Ovary (tissue), 3 donors: ENCODE data around the gene CCL23.

Experiments
- POLR2A ChIP-seq: fragments of 450-650 bp; IDR thresholded peaks from one replicate; pipeline ENCODE4 v1.6.1; 2017; ENCODE audit warnings: antibody characterized with exemption, mild to moderate bottlenecking, moderate library complexity
- TF ChIP-seq, protein P1 (sequence below), 3 donors: fragments of 450-650 bp in 2 of 3; fragments of 200-600 bp in 1 of 3; IDR thresholded peaks; one replicate each; pipeline versions ENCODE4 v1.5.1 to v1.8.0; 2016 to 2022; ENCODE audit warnings: antibody characterized with exemption in 3 of 3, mild to moderate bottlenecking in 1 of 3
- donor health status: DM: no; HTN: no; CAD: no.

- TF ChIP-seq, protein P1, sequence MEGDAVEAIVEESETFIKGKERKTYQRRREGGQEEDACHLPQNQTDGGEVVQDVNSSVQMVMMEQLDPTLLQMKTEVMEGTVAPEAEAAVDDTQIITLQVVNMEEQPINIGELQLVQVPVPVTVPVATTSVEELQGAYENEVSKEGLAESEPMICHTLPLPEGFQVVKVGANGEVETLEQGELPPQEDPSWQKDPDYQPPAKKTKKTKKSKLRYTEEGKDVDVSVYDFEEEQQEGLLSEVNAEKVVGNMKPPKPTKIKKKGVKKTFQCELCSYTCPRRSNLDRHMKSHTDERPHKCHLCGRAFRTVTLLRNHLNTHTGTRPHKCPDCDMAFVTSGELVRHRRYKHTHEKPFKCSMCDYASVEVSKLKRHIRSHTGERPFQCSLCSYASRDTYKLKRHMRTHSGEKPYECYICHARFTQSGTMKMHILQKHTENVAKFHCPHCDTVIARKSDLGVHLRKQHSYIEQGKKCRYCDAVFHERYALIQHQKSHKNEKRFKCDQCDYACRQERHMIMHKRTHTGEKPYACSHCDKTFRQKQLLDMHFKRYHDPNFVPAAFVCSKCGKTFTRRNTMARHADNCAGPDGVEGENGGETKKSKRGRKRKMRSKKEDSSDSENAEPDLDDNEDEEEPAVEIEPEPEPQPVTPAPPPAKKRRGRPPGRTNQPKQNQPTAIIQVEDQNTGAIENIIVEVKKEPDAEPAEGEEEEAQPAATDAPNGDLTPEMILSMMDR (IDR thresholded peaks at IDR 0.05) = no peak
- TF ChIP-seq POLR2A = no peak
These were observed 45.7 kb downstream of the CCL23 start for GRCh38 chr17:35972066-35972465.
